Right lobe of liver (tissue), 6 donors: ENCODE data around the gene PLEKHA5. TPM values are rescaled to one million over a fixed set of nuclear protein-coding genes. Genes with fewer than 3 reads are reported as not detected.

Experiments
- ATAC-seq, 4 donors: fragments of 200-7000 bp; cut with Tn5 transposase; one replicate each; pipeline ENCODE4 v1.9.1; 2020; ENCODE audit warnings: mild to moderate bottlenecking in 4 of 4, moderate library complexity in 4 of 4
- DNase-seq, 3 donors: peaks; one replicate each; pipeline ENCODE4 v3.0.0-alpha.2; 2020
- H3K27ac ChIP-seq, 3 donors: fragments of 200-600 bp; one replicate each; pipeline ENCODE4 v1.8.0; 2022
- H3K27me3 ChIP-seq, 2 donors: fragments of 200-600 bp; one replicate each; pipeline ENCODE4 v1.8.0; 2022
- H3K36me3 ChIP-seq, 4 donors: fragments of 200-600 bp; sonication (generic) in 1 of 4; one replicate each; pipeline versions ENCODE4 v1.5.1 to v1.8.0; 2017 to 2022; ENCODE audit warnings: control low read depth in 1 of 4
- H3K4me1 ChIP-seq, 4 donors: fragments of 200-600 bp; sonication (generic) in 1 of 4; one replicate each; pipeline versions ENCODE4 v1.5.1 to v1.8.0; 2017 to 2022; ENCODE audit warnings: control low read depth in 1 of 4
- H3K4me3 ChIP-seq, 3 donors: fragments of 200-600 bp; one replicate each; pipeline ENCODE4 v1.8.0; 2022
- H3K9me3 ChIP-seq, 4 donors: fragments of 200-600 bp; sonication (generic) in 1 of 4; one replicate each; pipeline versions ENCODE4 v1.5.1 to v1.8.0; 2017 to 2022; ENCODE audit warnings: control low read depth in 1 of 4
- CTCF ChIP-seq, 4 donors: fragments of 200-600 bp in 3 of 4; fragments of 450-650 bp in 1 of 4; IDR thresholded peaks; one replicate each; pipeline versions ENCODE4 v1.5.1 to v1.8.0; 2016 to 2022; ENCODE audit warnings: antibody characterized with exemption in 4 of 4, mild to moderate bottlenecking in 2 of 4
- POLR2A ChIP-seq: fragments of 450-650 bp; IDR thresholded peaks from one replicate; pipeline ENCODE4 v1.6.1; 2017; ENCODE audit warnings: antibody characterized with exemption, mild to moderate bottlenecking
- WGBS: methylation state at CpG from one replicate; pipeline ENCODE4 v1.1.6; 2018; ENCODE audit warnings: low coverage, low lambda C conversion rate; ENCODE audit not compliant: insufficient coverage; ENCODE audit errors: missing lambda C conversion rate; 5-methylcytosine and 5-hydroxymethylcytosine counted together
- intact Hi-C, 2 donors: fragments of 100-400 bp; cut with DNase I; formaldehyde crosslinking; loops; one replicate each; pipeline versions ENCODE4 v1.11.2 to v1.14.1; 2022
- total RNA-seq, 6 experiments: library from RNA; depleted of rRNA in 2 of 6; stranded (reverse); fragments of >200 nt in 2 of 6; fragmentation: NEBNext Ultra II Directional in 3 of 6; extraction: Animal tissue kit (Norgen Biotek cat#: 25700) in 3 of 6; gene quantifications; one replicate each; pipeline versions ENCODE4 v1.1.0 to v1.2.4, GENCODE V29; 2016 to 2023
- donor health status: DM: no; HTN: yes; CAD: no.
- donor health status: DM: no; HTN: no; CAD: no.
- donor health status: DM: no; HTN: no; CAD: no.
- donor health status: DM: no; HTN: yes; CAD: no.
- donor health status: DM: no; HTN: yes; CAD: no.

Gene PLEKHA5
- total RNA-seq, 6 experiments from 2014 or later, result 14.7 to 18.7 (median 15.8) TPM

- DNase-seq (no peak), ATAC-seq (no peak)
- no peaks in the 10 kb centered on the region for H3K36me3 ChIP-seq
- intact Hi-C loops, result no loop called here
- H3K27me3 ChIP-seq, result no peaks in the 10 kb centered on the region
- no peaks in the 10 kb centered on the region for H3K9me3 ChIP-seq
- H3K4me1 ChIP-seq, result peaks cover 0 to 7% (median 0%) of the 10 kb centered on the region in 4 donors
- TF ChIP-seq CTCF (IDR thresholded peaks at IDR 0.05) (no peak), POLR2A (no peak)
- H3K27ac ChIP-seq, result no peak overlapping the region
- WGBS, result 87% methylated on average over 3 of the region's 3 CpGs
- H3K4me3 ChIP-seq, result no peak overlapping the region
Measured at GRCh38 chr12:19299765-19300164, 170.2 kb downstream of the PLEKHA5 start.

GRCh38 chr12:19301223-19301622 is 171.7 kb downstream of the PLEKHA5 start:
- no peak for TF ChIP-seq POLR2A
- no peak for TF ChIP-seq CTCF (IDR thresholded peaks at IDR 0.05)
- Histone ChIP-seq H3K27me3 (no peaks in the 10 kb centered on the region), H3K36me3 (no peaks in the 10 kb centered on the region), H3K4me3 (no peak overlapping the region), H3K27ac (no peak overlapping the region), H3K9me3 (no peaks in the 10 kb centered on the region), H3K4me1 (peaks cover 0 to 7% (median 0%) of the 10 kb centered on the region in 4 donors)
- no peak for DNase-seq
- ATAC-seq, result no peak
- intact Hi-C loops, result no loop called here

GRCh38 chr12:19301688-19302087 is 172.2 kb downstream of the PLEKHA5 start:
- ATAC-seq (no peak), DNase-seq (no peak)
- intact Hi-C loops, result no loop called here
- Histone ChIP-seq H3K27ac (no peak overlapping the region), H3K4me1 (peaks cover 0 to 7% (median 0%) of the 10 kb centered on the region in 4 donors), H3K27me3 (no peaks in the 10 kb centered on the region), H3K36me3 (no peaks in the 10 kb centered on the region), H3K4me3 (no peak overlapping the region), H3K9me3 (no peaks in the 10 kb centered on the region)
- TF ChIP-seq CTCF (IDR thresholded peaks at IDR 0.05), result no peak
- no peak for TF ChIP-seq POLR2A
- WGBS, result 65% methylated on average over 1 of the region's 1 CpG

- H3K27ac ChIP-seq, result no peak overlapping the region
- WGBS, result 84% methylated on average over 4 of the region's 5 CpGs
- H3K27me3 ChIP-seq, result no peaks in the 10 kb centered on the region
- H3K9me3 ChIP-seq, result no peaks in the 10 kb centered on the region
- no peaks in the 10 kb centered on the region for H3K36me3 ChIP-seq
- intact Hi-C loops, result no loop called here
- H3K4me3 ChIP-seq, result no peak overlapping the region
- H3K4me1 ChIP-seq, result peaks cover 0 to 7% (median 0%) of the 10 kb centered on the region in 4 donors
- ATAC-seq (no peak), DNase-seq (no peak)
- no peak for TF ChIP-seq POLR2A
- TF ChIP-seq CTCF (IDR thresholded peaks at IDR 0.05), result no peak
Measured at GRCh38 chr12:19302100-19302640, 172.6 kb downstream of the PLEKHA5 start.

- ATAC-seq (no peak), DNase-seq (no peak)
- no CpG with 5 or more reads among the region's 3 CpGs for WGBS
- Histone ChIP-seq H3K27me3 (no peaks in the 10 kb centered on the region), H3K27ac (no peak overlapping the region), H3K4me3 (no peak overlapping the region), H3K4me1 (peaks cover 0 to 7% (median 0%) of the 10 kb centered on the region in 4 donors), H3K36me3 (no peaks in the 10 kb centered on the region), H3K9me3 (no peaks in the 10 kb centered on the region)
- intact Hi-C loops, result no loop called here
- no peak for TF ChIP-seq POLR2A
- TF ChIP-seq CTCF (IDR thresholded peaks at IDR 0.05), result no peak
Measured at GRCh38 chr12:19303496-19303895, 174.0 kb downstream of the PLEKHA5 start.
